GM18861 (cell line): ENCODE results near the gene GSTM5.
"Not testable (repeated sequence)": the region's sequence is repeated elsewhere in the genome, so short reads cannot be mapped to it uniquely, and the experiment has no call there.

ENCODE experiments used
- ATAC-seq: cut with Tn5 transposase; IDR thresholded peaks from one replicate; pipeline ENCODE4 v1.9.1; 2021; ENCODE audit not compliant: unreplicated experiment

GSTM5 gene

GRCh38 chr1:109711593-109712320 is at the start of gene GSTM5:
GSTM5 (plus strand) TSS chr1:109712251; CDS start chr1:109712313, 62 bp downstream.
- ATAC-seq, result not testable (repeated sequence)

- no peak for ATAC-seq
These were observed 47.4 kb upstream of the GSTM5 start for GRCh38 chr1:109664671-109665070.

DNA sequence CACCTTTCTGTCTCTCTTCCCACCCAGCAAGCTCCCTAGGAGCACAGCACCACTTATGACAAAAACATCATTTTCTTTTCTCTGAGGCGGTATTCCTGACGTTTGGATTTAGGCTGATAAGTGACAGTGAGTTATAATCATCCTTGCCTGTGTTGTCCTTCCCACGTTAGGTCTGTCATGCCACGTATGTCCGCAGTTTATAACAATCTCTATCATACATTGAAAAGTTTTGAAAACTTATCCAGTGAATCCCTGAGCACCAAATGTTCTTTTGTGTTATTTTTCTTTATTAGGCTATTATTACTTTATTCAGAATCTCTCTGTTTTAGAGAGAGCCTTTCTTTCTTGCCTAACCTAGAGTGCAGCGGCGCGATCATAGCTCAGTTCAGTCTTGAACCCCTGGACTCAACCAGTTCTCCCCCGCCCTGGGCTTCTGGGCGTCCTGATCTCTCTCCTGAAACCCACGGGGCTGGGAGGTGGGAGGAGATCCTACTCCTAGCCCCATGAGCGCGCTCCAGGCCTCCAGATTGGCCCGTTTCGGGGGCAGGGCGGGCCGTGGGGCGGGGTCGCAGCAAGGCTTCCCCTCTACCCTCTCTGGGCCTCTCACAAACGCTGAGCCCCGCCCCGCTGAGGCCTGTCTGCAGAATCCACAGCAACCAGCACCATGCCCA is 44.5 kb upstream of the GSTM5 start, which contains the start of gene GSTM2:
TSS of gene GSTM2 (plus strand) at position 606 of the 671 bp plus-strand sequence. CDS start at position 665, 59 bp downstream.
- ATAC-seq, result peak; percentile 95

GRCh38 chr1:109668123-109668775 is 43.8 kb upstream of the GSTM5 start:
- peak; percentile 10 for ATAC-seq

- no peak for ATAC-seq
These were observed 42.7 kb upstream of the GSTM5 start for GRCh38 chr1:109669246-109669948.

DNA sequence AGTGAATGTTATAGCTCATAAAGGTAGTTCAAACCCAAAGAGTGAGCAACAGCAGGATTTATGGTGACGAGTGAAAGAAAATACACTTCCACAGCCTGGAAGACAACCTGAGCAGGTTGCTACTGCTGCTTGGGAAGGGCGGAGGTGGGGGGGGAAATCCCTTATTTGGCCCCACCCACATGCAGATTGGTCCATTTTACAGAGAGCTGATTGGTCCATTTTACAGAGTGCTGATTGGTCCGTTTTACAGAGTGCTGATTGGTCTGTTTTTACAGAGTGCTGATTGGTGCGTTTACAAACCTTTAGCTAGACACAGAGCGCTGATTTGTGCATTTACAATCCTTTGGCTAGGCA is 42.1 kb upstream of the GSTM5 start:
- not testable (repeated sequence) for ATAC-seq

DNA sequence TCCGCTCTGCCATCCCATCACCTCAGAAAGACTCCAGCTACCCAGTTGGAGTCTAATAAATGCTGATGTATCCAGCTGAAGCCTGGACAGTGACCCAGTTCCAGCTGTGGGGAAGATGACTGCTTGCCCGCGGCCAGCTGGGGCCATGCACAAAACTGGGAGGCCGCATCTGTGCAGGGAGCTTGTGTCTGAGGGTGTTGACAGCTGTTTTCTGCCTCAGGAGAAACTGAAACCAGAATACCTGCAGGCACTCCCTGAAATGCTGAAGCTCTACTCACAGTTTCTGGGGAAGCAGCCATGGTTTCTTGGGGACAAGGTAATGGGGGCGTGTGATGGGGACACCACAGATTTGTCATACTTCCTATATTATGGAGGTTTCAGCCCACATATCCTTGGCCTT is 41.0 kb upstream of the GSTM5 start:
- no peak for ATAC-seq

GRCh38 chr1:109673861-109674260 is 38.2 kb upstream of the GSTM5 start:
- ATAC-seq, result not testable (repeated sequence)

GRCh38 chr1:109676683-109677381 is 35.2 kb upstream of the GSTM5 start:
- not testable (repeated sequence) for ATAC-seq

DNA sequence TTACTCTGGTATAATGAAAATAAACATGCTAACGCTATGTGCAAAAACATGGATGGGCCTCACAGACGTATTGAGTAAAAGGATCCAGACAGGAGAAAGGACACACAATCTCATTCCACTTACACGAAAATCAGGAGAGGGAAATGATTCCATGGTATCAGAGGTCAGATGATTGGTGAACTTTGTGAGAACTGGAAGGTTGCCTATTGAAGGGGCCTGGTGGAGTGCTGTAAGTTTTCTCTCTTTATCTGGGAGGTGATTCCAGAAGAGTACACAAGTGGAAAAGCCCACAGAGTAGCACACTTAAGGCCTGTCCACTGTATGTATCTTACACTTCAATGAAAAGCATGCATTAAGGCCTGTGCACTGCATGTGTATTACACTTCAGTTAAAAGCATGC is 34.6 kb upstream of the GSTM5 start:
- ATAC-seq, result no peak

DNA sequence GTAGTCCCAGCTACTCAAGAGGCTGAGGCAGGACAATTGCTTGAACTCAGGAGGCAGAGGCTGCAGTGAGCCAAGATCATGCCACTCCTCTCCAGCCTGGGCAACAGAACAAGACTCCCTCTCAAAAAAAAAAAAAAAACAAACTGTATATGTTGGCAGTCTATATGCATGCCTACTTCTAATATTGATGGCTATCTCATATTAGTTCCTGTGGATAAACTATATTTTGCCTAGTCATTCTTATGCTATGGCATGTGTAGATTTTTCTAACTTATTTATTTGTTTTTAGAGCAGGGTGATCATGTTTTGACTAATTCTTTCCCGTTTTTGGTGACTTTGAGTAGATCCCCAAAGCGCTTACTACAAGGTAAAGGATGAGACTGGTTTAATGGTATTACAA is 33.4 kb upstream of the GSTM5 start:
- not testable (repeated sequence) for ATAC-seq

GRCh38 chr1:109684777-109685176 is 27.3 kb upstream of the GSTM5 start:
- ATAC-seq, result not testable (repeated sequence)

- not testable (repeated sequence) for ATAC-seq
These were observed 26.7 kb upstream of the GSTM5 start for GRCh38 chr1:109685399-109685798.

GRCh38 chr1:109685890-109686289 is 26.2 kb upstream of the GSTM5 start:
- ATAC-seq, result not testable (repeated sequence)

- not testable (repeated sequence) for ATAC-seq
These were observed 24.9 kb upstream of the GSTM5 start for GRCh38 chr1:109687109-109687508.

GRCh38 chr1:109687641-109688499 is 24.2 kb upstream of the GSTM5 start, which contains the start of gene GSTM1:
GSTM1 (plus strand) TSS chr1:109687817; CDS start chr1:109687874, 57 bp downstream.
- ATAC-seq, result peak; percentile 98

DNA sequence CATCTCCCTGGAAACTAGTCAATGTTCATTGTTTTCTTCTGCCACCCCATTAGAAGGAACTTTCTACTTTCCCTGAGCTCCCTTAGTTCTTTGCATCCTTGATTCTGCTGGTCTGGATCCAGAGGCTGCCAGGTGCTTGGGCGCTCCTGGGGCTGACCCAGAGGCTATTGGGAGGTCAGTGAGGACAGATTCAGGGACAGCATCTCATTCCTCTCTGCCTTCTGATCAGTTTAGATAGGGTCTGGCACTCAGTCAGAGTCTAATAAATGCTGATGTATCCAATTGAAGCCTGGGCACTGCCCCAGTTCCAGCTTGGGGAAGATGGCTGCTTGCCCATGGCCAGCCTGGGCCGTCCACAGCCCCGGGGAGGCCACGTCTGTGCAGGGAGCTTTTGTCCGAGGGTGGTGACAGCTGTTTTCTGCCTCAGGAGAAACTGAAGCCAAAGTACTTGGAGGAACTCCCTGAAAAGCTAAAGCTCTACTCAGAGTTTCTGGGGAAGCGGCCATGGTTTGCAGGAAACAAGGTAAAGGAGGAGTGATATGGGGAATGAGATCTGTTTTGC is 22.1 kb upstream of the GSTM5 start:
- no peak for ATAC-seq

DNA sequence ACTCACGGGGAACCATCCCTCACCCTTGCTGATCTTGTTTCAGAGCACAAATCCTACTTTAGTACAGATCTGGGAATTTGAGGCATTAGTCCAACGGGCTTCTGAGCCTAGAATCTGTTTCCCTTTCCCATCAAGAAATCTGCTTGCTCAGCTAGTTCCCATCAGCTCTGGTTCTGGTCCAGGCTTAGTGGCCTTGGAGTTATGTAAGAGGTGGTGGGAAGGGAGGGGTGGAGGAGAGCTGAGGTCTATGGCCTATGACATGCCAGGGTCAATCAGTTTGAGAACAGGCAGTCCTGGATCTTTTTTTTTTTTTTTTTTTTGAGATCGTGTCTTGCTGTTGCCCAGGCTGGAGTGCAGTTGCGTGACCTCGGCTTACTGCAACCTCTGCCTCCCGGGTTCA is 20.3 kb upstream of the GSTM5 start:
- ATAC-seq, result no peak

- ATAC-seq, result not testable (repeated sequence)
These were observed 17.7 kb upstream of the GSTM5 start for GRCh38 chr1:109694400-109694799.
